Fibroblast of gingiva (primary cell): ENCODE results near the gene FA2H.
"Not testable (repeated sequence)": the region's sequence is repeated elsewhere in the genome, so short reads cannot be mapped to it uniquely, and the experiment has no call there.

Experiments used
- DNase-seq: peaks from one replicate; pipeline ENCODE4 v3.0.0-alpha.2; 2011; ENCODE audit warnings: low read depth

The FA2H gene

GRCh38 chr16:74668877-74669276, 105.7 kb downstream of the FA2H start:
- DNase-seq: not testable (repeated sequence)

GRCh38 chr16:74667255-74667700, 107.3 kb downstream of the FA2H start:
- peak; percentile 12 for DNase-seq

- peak; percentile 98 for DNase-seq
Observed at GRCh38 chr16:74666425-74667254, 108.0 kb downstream of the FA2H start, which contains the start of gene RFWD3. TSS of gene RFWD3 (minus strand) at chr16:74666877. CDS start at chr16:74661449, 5,428 bp downstream.

- no peak for DNase-seq
Observed at GRCh38 chr16:74666010-74666421, 108.6 kb downstream of the FA2H start.
